Suprapubic skin (tissue), 4 donors: Measurements from ENCODE around the gene TSPOAP1. TPM values are rescaled to one million over a fixed set of nuclear protein-coding genes. Genes with fewer than 3 reads are reported as not detected.

Experiments
- DNase-seq, 2 donors: peaks; one replicate each; pipeline ENCODE4 v3.0.0-alpha.2; 2019; ENCODE audit warnings: low spot score in 2 of 2
- H3K27ac ChIP-seq: fragments of 200-600 bp; sonication (generic); one replicate; pipeline ENCODE4 v1.5.1; 2019
- H3K27me3 ChIP-seq: fragments of 200-600 bp; sonication (generic); one replicate; pipeline ENCODE4 v1.5.1; 2019
- H3K36me3 ChIP-seq: fragments of 200-600 bp; sonication (generic); one replicate; pipeline ENCODE4 v1.5.1; 2019
- H3K4me1 ChIP-seq: fragments of 200-600 bp; sonication (generic); one replicate; pipeline ENCODE4 v1.5.1; 2019
- H3K4me3 ChIP-seq: fragments of 200-600 bp; sonication (generic); one replicate; pipeline ENCODE4 v1.5.1; 2019; ENCODE audit warnings: mild to moderate bottlenecking
- H3K9me3 ChIP-seq: fragments of 200-600 bp; sonication (generic); one replicate; pipeline ENCODE4 v1.5.1; 2019
- CTCF ChIP-seq, 2 donors: fragments of 200-600 bp in 1 of 2; fragments of 450-650 bp in 1 of 2; sonication (generic) in 1 of 2; IDR thresholded peaks; one replicate each; pipeline ENCODE4 v1.5.1; 2016 to 2019; ENCODE audit warnings: antibody characterized with exemption in 2 of 2, mild to moderate bottlenecking in 1 of 2, moderate library complexity in 1 of 2
- EP300 ChIP-seq: sonication (generic); formaldehyde crosslinking; IDR thresholded peaks from one replicate; pipeline ENCODE4 v1.6.1; 2017; ENCODE audit warnings: antibody characterized with exemption
- POLR2A ChIP-seq, 2 donors: fragments of 450-650 bp; IDR thresholded peaks; one replicate each; pipeline ENCODE4 v1.6.1; 2017; ENCODE audit warnings: antibody characterized with exemption in 2 of 2, mild to moderate bottlenecking in 2 of 2, moderate library complexity in 2 of 2
- POLR2AphosphoS5 ChIP-seq, 3 donors: sonication (generic); formaldehyde crosslinking; IDR thresholded peaks; one replicate each; pipeline ENCODE4 v1.6.1; 2017; ENCODE audit warnings: antibody characterized with exemption in 3 of 3
- WGBS: methylation state at CpG from one replicate; pipeline ENCODE4 v1.1.5; 2018; 5-methylcytosine and 5-hydroxymethylcytosine counted together
- total RNA-seq, 4 donors: library from RNA; depleted of rRNA; stranded (reverse); fragments of >200 nt; gene quantifications; one replicate each; pipeline ENCODE4 v1.1.0, GENCODE V29; 2016

The TSPOAP1 gene
- total RNA-seq, 4 donors from 2014 or later = 6.8 to 26.9 (median 12.4) TPM

GRCh38 chr17:58269557-58270291 is 58.9 kb downstream of the TSPOAP1 start:
- 83% methylated on average over 9 of the region's 9 CpGs for WGBS
- TF ChIP-seq POLR2AphosphoS5 (IDR thresholded peaks at IDR 0.05) = no peak
- no peak for TF ChIP-seq POLR2A (IDR thresholded peaks at IDR 0.05)
- TF ChIP-seq CTCF (IDR thresholded peaks at IDR 0.05) = no peak
- no peak for TF ChIP-seq EP300
- no peaks in the 10 kb centered on the region for H3K36me3 ChIP-seq
- H3K4me1 ChIP-seq = no peaks in the 10 kb centered on the region
- H3K27me3 ChIP-seq = peaks cover 20% of the 10 kb centered on the region
- no peaks in the 10 kb centered on the region for H3K9me3 ChIP-seq
- no peak for DNase-seq
- no peak overlapping the region for H3K27ac ChIP-seq
- no peak overlapping the region for H3K4me3 ChIP-seq

- H3K9me3 ChIP-seq = no peaks in the 10 kb centered on the region
- H3K36me3 ChIP-seq = no peaks in the 10 kb centered on the region
- no peak overlapping the region for H3K27ac ChIP-seq
- WGBS = 79% methylated on average over 6 of the region's 6 CpGs
- TF ChIP-seq POLR2A (IDR thresholded peaks at IDR 0.05) (no peak), EP300 (no peak), CTCF (IDR thresholded peaks at IDR 0.05) (no peak), POLR2AphosphoS5 (IDR thresholded peaks at IDR 0.05) (no peak)
- no peak for DNase-seq
- H3K27me3 ChIP-seq = peaks cover 26% of the 10 kb centered on the region
- H3K4me1 ChIP-seq = no peaks in the 10 kb centered on the region
- no peak overlapping the region for H3K4me3 ChIP-seq
Observed at GRCh38 chr17:58268774-58269556, 59.6 kb downstream of the TSPOAP1 start.

DNA sequence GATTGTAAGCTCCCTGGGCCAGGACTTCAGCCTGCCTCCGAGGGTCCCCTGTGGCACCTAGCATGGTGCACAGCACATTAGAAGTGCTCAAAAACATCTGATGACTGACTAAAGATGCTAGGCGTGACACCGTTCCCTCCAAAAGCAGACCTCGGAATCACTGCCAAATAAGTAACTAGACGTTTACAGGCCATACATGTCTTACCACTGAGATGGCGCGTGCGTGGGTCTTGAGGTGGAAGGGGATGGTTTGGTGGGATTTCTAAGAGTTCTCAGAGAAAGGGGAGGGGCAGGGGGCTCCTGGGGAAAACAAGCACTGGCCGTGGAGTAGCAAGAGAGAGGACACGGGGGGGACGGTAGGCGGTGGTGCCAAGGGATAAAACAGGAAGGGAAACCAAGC is 60.3 kb downstream of the TSPOAP1 start:
- no peak for DNase-seq
- no peak for TF ChIP-seq CTCF (IDR thresholded peaks at IDR 0.05)
- no peak for TF ChIP-seq POLR2A (IDR thresholded peaks at IDR 0.05)
- no peak for TF ChIP-seq EP300
- TF ChIP-seq POLR2AphosphoS5 (IDR thresholded peaks at IDR 0.05) = no peak
- no peaks in the 10 kb centered on the region for H3K4me1 ChIP-seq
- H3K9me3 ChIP-seq = no peaks in the 10 kb centered on the region
- no peak overlapping the region for H3K27ac ChIP-seq
- peaks cover 32% of the 10 kb centered on the region for H3K27me3 ChIP-seq
- no peaks in the 10 kb centered on the region for H3K36me3 ChIP-seq
- H3K4me3 ChIP-seq = no peak overlapping the region
- WGBS = 86% methylated on average over 12 of the region's 12 CpGs

- peaks cover 39% of the 10 kb centered on the region for H3K27me3 ChIP-seq
- 87% methylated on average over 17 of the region's 22 CpGs for WGBS
- DNase-seq = no peak
- no peak overlapping the region for H3K4me3 ChIP-seq
- no peaks in the 10 kb centered on the region for H3K9me3 ChIP-seq
- H3K27ac ChIP-seq = no peak overlapping the region
- TF ChIP-seq POLR2A (IDR thresholded peaks at IDR 0.05) (no peak), EP300 (no peak), POLR2AphosphoS5 (IDR thresholded peaks at IDR 0.05) (no peak), CTCF (IDR thresholded peaks at IDR 0.05) (no peak)
- H3K4me1 ChIP-seq = no peaks in the 10 kb centered on the region
- H3K36me3 ChIP-seq = no peaks in the 10 kb centered on the region
Observed at GRCh38 chr17:58267347-58268324, 61.0 kb downstream of the TSPOAP1 start.
